HG02852 (cell line): Measurements from ENCODE around the gene EIF5AL1.
"Not testable (repeated sequence)": the region's sequence is repeated elsewhere in the genome, so short reads cannot be mapped to it uniquely, and the experiment has no call there.

Experiments
- ATAC-seq: cut with Tn5 transposase; IDR thresholded peaks from one replicate; pipeline ENCODE4 v1.9.1; 2021; ENCODE audit warnings: mild to moderate bottlenecking, moderate library complexity; ENCODE audit not compliant: unreplicated experiment

Gene EIF5AL1

DNA sequence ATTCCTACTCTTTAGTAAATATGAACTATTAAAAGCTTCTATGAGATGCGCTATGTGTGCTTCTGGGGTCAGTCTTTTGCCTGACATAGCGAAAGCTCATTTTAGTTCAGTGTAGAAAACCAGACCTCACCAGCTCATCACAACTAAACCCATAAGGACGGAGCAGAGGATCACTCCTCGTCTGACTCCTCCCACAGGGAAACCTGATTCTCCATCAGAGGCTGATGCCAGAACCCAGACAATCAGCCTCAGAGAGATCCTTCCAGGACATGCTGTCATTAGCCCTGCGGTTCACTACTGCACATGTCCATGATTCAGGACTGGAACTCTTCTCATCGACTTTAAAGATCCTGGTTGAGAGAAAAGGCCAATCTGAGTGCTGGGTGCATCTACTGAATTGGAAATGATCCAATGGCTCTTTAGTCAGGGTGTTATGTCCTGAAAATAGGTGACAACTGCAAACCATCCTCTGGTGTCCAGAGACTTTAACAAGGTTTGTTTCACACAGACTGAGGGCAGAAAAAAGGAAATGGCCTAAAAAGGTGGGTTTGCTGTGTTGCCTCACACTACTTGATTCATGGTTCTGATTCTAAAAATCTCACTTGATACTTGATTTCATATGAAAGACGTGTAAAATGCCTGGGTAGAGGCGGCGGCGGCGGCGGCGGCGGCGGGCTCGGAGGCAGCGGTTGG, at the start of gene EIF5AL1:
EIF5AL1 (plus strand) TSS at position 643 of the 693 bp plus-strand sequence. CDS start 117 bp downstream, outside the sequence.
- not testable (repeated sequence) for ATAC-seq

DNA sequence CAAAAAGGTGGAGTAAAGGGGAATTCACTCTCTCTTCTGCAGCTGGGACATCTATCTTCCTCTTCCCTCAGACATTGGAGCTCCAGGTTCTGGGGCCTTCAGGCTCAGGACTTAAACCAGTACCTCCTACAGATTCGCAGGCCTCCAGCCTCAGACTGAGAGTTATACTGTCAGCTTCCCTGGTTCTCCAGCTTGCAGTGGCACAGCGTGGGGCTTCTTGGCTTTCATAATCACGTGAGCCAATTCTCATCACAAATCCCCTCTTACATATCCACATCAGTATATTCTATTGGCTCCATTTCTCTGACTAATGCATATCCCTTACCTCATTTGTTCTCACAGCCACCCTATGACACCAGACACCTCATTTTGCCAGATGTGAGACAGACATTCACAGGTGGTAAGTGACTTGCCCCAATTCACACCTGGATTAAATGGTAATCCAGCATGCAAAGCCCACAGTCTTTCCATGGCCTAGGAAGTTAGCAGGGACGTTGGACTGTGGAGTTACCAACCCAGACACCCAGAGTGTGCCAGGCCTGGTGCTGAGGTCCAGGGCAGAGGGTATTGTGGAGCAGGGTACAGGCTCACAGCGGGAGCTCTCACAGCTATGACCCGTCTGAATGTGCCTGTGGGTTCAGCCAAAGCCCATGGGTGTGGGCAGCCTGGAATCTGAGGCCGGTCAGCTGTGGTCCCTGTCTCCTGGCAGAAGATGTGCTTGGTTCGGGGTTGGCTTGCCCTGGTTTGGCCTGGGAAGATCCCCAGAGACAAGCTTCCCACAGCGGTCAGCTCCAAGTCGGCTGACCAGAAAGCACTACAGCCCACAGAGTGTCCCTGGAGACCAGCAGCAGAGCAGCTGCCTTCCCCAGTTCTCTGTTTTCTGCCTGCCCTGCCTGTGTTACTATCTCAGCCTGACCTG, 48.5 kb upstream of the EIF5AL1 start:
- no peak for ATAC-seq

DNA sequence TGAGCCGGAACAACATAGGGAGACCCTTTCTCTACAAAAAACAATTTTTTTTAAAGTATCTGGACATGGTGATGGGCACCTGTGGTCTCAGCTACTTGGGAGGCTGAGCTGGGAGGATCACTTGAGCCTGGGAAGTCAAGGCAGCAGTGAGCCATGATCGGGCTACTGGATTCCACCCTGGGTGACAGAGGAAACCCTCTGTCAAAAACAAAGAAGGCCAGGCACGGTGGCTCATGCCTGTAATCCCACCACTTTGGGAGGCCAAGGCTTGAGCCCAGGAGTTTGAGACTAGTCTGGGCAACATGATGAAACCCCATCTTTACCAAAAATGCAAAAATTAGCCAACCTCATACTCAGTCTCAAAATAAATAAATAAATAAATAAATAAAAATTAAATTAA, 47.0 kb upstream of the EIF5AL1 start:
- no peak for ATAC-seq

DNA sequence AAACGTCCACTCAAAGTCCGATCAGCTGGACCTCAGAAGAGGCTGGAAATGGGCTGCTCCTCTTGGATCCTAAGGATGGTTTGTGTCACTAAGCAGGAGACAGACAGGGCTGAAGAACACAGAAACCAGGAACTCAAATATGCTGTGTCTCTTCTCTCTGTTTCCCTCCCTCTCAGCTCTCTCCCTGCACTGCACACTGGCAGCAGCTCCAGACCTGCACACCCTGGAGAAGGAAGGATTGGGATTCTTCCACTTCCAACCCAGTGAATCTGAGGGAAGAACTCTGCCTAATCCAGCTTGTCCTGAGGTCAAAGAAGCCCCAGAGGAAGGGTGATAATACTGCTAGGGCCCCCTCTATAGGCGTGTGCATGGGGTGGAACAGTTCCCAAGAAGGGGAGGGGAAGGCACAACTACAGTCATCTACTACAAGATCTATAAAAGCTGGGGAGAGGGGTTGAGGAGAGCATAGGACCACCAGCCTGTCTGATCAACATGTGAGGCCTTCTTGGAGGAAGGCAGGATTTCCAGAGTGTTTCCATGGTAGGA, 44.2 kb upstream of the EIF5AL1 start:
- no peak for ATAC-seq

DNA sequence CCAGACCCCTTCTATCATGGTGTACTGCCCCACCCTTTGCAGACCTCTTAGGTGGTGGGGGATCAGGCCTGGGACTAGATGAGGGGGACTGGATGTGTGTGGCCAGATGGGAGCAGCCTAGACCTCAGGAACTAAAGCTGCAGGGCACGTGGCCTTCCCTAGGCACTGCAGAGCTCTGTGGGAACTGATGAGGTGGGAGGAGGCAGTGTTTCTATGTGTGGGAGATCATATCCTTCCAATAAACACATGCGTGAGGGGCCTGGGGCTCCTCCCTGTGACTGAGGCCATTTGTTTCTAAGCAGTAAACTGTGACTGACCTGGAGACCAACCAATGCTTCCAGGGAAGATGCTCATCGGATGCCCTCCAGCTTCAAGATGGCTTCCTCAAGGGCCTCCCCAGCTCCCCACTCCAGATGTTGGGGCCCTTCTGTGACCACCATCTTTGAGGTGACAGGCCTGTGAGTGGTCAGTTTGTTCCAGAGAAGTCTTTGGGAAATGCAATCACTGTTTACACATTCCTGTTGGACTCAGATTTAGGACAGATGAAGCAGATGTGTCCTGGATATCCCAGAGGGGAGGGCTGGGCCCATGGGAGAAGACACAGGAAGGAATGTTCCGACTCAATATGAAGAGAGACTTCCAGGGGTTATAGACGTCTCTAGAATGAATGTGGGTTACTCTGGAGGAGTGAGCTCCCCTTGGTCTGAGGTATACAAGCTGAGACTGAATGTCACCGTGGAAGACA, 43.3 kb upstream of the EIF5AL1 start:
- no peak for ATAC-seq

DNA sequence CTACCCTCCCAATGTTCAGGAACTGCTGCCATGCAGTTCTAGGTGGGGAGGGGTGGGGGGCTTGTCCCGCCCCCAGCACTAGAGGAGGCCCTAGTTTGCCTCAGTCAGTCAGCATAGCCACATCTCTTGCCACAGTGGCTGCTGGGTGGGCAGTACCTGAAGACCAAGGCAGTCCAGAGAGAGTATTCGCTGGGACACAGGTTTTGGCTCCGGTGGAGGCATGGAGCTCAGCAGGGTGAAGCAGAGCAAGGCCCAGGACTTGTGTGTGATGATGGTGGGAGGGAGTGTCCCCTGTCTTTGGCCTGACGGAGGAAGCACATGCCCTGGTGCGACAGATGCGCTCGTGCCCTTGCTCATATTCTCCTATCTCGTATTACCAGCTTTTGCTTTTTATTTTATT, 42.2 kb upstream of the EIF5AL1 start:
- no peak for ATAC-seq

DNA sequence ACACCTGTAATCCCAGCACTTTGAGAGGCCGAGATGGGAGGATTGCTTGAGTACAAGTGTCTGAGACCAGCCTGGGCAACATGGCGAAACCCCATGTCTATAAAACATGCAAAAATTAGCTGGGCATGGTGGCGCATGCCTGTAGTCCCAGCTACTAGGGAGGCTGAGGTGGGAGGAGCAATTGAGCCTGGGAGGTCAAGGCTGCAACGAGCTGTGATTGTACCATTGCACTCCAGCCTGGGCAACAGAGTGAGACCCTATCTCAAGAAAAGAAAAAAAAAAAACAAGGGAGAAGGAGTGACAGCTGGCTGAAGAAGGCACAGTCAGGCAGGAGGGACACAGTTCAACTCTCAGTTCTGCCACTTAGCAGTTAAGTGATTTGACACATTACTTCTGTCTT, 40.6 kb upstream of the EIF5AL1 start:
- ATAC-seq, result no peak

DNA sequence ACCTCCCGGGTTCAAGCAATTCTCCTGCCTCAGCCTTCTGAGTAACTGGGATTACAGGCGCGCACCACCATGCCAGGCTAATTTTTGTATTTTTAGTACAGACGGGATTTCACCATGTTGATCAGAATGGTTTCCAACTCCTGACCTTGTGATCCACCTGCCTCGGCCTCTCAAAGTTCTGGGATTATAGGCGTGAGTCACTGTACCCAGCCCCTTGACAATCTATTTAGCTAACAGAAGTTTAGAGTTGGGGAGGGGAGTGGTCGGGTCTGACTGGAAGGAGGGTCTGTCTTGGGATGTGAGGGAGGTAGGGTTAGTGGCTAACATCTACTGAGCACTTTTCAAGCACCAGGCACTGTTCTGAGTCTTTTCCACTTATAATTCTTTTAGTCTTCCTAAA, 39.9 kb upstream of the EIF5AL1 start:
- no peak for ATAC-seq

DNA sequence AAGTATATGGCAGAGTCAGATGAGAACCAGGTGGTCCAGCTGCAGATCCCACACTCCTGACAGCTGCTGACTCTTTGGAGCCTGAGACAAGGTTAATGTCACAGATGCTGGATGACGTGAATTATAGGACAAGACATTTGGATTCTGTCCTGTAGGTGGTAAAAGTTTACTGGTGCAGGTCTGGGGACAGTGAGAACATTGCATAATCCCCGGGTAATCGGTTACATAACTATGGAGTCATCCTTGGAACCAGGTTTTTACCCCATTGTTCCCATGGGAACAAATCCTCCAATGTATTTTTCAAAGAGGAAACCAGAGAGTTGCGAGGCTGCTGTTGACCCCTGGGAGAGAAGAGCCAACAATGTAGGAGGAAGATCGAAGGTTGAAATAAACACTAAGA, 39.4 kb upstream of the EIF5AL1 start:
- no peak for ATAC-seq

DNA sequence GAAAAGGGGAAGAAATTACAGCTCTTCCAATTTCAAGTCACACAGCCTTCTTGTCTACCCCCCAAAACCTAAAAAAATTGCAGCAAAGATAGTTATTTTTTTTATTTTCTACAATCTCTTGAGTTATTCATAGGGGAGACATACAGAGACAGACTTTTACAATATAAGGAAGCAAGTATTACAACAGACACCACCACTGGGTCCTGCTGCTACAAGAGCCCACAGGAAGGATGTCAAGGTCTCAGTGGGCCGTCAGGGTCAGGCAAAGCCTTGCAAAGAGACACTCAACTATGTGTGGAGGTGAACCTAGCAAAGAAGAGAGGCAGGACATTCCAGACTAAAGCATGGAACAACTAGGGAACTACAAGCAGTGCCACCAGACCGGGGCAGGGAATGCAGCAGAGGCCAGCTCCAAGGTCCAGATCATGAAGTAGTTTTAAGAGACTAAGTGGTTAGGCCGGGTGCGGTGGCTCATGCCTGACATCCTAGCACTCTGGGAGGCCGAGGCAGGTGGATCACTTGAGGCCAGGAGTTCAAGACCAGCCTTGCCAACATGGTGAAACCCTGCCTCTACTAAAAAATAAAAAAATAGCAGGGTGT, 38.7 kb upstream of the EIF5AL1 start:
- ATAC-seq, result no peak

DNA sequence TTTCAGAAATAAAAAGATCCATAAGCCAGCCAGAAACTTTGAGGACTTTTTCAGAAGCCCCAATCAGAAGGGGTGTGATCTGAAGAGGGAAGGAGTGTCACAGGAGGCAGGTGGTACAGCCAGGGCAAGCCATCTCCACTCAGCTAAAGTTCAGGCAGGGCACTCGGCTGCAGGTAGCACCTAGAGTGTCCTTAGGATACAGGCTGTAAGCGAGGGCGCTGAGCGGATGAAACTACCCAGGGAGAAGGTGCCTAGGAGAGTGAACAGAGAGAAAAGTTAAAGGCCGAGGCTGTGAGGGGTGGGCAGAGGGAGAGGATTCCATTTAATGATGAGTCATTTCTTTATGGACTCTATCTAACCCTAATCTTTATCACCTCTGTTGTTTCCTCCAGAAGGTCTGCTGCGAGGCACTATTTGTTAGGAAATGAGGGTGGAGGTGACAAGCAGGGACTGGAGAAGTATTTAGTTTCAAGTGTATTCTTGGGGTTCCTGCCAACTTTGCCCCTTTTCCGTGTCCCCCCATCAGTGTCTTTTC, 37.1 kb upstream of the EIF5AL1 start:
- ATAC-seq, result no peak

DNA sequence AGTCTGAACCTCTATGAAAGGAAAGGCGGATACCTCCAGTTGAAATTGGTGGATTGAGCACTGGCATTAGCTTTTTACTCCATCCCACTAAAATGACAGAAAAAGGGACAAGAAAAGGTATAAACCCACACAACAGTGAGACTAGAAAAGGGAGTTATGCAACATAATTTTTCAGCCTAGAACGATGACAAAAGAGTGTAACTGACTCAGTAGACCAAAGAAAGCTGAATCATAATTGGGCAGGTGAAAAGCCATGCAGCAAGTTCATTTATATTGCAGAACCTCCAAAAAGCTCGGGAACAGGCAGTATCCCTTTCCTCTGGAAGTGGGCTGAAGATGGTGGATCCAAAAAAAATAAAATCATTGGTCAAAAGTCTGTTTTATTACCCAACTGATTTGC, 36.5 kb upstream of the EIF5AL1 start:
- ATAC-seq, result no peak

DNA sequence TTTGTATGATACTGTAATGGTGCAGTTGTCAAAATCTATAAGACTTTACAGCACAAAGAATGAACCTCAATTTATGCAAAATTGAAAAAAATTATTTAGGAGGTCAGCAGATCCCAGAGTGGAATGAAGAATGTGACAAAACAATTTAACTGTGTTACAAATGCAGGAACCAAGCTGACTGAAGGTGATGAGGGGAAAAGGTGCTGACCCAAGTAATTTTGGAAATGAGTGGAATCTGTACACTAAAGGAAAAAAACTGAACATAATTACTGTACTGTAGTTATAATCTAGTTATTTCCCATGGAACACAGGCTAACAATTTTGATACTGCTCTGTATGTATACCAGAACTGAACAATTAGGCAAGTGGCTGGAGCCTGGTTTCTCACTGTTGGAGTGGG, 35.7 kb upstream of the EIF5AL1 start:
- ATAC-seq, result no peak

DNA sequence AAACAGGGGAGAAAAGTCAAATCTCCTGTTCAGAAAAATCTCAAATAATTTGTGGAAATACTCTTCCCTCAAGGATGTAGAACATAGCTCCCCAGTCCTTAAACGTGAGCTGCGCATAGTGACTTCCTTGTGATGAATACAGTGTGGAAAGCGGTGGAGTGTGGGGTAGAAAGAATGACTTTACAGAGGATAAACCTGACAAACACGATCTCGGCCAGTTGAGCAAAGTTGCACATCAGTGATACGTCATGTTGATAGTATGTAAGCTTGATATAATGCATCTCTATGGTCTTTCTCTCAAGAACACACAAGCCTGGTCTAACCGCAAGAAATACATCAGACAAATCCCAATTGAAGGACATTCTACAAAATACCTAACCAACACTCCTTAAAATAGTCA, 34.9 kb upstream of the EIF5AL1 start:
- ATAC-seq, result no peak

DNA sequence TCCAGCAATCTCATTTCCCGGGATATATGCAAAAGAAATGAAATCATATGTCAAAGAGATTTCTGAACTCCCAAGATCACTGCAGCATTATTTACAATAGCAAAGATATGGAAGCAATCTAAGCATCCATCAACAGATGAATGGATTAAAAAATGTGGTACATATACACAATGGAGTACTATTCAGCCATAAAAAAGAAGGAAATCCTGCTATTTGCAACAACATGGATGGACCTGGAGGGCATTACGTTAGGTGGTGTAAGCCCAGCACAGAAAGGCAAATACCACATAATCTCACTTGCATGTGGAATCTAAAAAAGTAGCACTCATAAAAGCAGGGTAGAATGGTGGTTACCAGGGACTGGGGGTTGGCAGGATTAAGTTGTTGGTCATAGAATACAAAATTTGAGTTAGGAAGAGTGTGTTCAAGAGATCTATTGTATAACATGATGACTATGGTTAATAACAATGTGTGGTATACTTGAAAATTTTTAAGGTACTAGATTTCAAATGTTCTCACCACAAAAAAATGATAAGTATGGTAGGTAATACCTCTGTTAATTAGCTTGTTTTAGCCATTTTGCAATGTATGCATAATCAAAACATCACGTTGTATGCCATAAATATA, 32.9 kb upstream of the EIF5AL1 start:
- no peak for ATAC-seq

DNA sequence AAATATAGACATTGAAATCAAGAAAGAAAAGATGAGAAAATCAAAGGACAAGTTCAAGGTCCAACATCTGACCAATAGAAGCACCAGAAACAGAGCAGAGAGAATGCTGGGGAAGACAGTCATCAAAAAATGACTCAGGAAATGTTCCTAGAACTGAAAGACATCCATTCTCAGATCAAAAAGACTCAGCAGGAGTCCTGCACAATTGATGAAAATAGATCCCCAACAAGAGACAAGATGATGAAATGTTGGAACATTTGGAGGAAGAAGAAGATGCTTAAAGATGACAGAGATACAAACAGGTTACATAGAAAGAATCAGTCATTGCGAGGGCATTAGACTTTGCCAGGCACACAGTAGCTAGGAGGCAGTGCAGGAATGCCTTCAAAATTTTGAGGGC, 30.0 kb upstream of the EIF5AL1 start:
- no peak for ATAC-seq

DNA sequence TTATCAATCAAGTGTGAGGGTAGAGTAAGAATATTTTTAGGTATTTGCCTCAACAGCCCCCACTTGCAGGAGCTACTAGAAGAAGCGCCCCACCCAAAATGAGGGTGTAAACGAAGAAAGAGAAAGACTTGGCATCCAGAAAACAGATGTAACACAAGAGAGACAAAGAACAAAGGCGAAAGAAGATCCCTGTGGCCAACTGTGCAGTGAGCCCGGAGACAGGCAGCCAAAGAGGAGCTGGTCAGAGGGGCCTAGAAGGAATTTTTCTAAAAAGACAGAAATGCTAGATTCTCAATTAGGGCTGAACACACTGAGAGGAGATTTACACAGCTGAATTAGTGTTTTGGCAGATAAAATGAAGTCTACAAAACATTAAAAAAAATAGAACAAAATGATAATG, 29.6 kb upstream of the EIF5AL1 start:
- no peak for ATAC-seq

DNA sequence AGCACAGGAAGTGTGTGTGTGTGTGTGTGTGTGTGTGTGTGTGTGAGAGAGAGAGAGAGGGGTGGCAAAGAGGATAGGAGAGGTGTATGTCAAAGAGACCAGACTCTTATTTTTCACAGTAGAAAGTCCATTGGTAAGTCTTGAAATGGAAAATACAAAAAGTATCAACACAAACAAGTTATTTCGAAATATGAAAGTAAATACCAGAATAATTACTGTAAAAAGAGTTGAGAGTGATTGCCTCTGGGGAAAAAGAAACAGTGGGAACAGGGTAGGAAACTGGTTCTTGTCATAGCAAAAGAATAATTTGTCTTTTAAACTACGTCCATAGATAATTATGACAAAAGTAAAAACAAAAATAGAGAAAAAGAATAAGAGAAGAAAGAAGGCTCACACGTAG, 29.0 kb upstream of the EIF5AL1 start:
- ATAC-seq, result no peak

DNA sequence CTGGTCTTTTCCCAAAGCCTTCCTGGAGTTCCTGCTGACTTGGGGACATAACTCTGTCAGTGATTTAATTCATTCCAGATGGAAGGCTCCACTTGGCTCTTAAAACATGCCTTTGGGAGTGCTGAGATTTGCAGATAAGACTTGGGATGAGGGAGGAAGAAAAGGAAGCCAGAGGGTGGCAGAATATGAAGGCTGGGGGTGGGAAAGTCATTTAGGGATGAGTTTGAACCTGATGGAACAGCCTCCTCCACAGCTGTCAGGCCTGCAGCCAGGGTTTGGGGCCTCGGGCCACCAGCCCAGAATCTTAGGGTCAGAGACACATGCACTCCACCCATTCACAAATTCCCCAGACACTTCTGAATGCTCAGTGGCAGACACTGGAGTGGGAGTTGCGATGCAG, 28.4 kb upstream of the EIF5AL1 start:
- no peak for ATAC-seq

DNA sequence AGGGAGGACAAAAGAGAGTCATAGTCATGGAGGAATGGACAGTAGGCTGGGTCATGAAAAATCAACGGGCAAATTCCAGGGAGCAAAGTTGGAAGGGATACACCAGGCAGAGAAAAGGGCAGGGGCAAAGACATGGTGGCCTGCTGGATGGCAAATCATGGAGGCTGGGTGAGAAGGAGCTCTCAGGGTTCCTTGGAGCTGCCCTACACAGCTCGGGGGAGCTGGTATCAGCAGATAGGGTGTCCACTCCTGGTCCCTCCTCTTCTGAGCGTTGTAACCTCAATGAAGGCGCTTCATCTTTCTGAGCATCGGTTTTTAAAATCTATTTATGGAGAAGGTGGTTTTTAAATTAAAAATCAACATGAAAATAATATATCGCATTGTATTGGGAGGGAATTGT, 27.9 kb upstream of the EIF5AL1 start:
- ATAC-seq, result no peak
